ENCODE results near the gene SLC25A19. TPM values are rescaled to one million over a fixed set of nuclear protein-coding genes. Genes with fewer than 3 reads are reported as not detected.

Gene SLC25A19
- total RNA-seq, 1 experiment from 2014 or later = 29.8 TPM

- DNase-seq = no peak
- POLR2A ChIA-PET = no interaction called here
- Histone ChIP-seq H3K9me3 (no peaks in the 10 kb centered on the region), H3K4me3 (ENCODE audit: low read depth, low read length) (no peak overlapping the region), H3K36me3 (ENCODE audit: control insufficient read depth, insufficient read depth, low read length) (peaks cover 5% of the 10 kb centered on the region), H3K27me3 (replicated peaks; ENCODE audit: control insufficient read depth, insufficient read depth, low read length) (no peaks in the 10 kb centered on the region), H3K4me1 (no peaks in the 10 kb centered on the region)
- no peak overlapping the region for H3K4me3 Mint-ChIP-seq (ENCODE audit: unreplicated experiment)
- H3K27me3 Mint-ChIP-seq (ENCODE audit: insufficient read depth, unreplicated experiment) = no peaks in the 10 kb centered on the region
- no peak overlapping the region for H3K27ac Mint-ChIP-seq (ENCODE audit: unreplicated experiment)
- TF ChIP-seq CTCF (IDR thresholded peaks at IDR 0.05; ENCODE audit: insufficient read depth in 1 of 2, low read depth in 1 of 2, low read length in 1 of 2, severe bottlenecking in 1 of 2, unreplicated experiment in 1 of 2) = no peak
- H3K9me3 Mint-ChIP-seq (ENCODE audit: unreplicated experiment) = no peaks in the 10 kb centered on the region
- H3K4me1 Mint-ChIP-seq (ENCODE audit: low read depth, unreplicated experiment) = no peaks in the 10 kb centered on the region
- H3K36me3 Mint-ChIP-seq (ENCODE audit: insufficient read depth, unreplicated experiment) = peaks cover 79% of the 10 kb centered on the region
- intact Hi-C loops (cut with micrococcal nuclease; ENCODE audit: unreplicated experiment) = no loop called here
- CTCF ChIA-PET = interaction anchor here (0.6 kb wide), 1 partner anchor 11 kb away, joined by 3 read pairs; no protein-coding TSS in a partner anchor
- TSS peak; percentile 16 for BruUV-seq (replicated peaks)
These were observed 60.9 kb downstream of the SLC25A19 start for GRCh38 chr17:75228305-75228704.

DNA sequence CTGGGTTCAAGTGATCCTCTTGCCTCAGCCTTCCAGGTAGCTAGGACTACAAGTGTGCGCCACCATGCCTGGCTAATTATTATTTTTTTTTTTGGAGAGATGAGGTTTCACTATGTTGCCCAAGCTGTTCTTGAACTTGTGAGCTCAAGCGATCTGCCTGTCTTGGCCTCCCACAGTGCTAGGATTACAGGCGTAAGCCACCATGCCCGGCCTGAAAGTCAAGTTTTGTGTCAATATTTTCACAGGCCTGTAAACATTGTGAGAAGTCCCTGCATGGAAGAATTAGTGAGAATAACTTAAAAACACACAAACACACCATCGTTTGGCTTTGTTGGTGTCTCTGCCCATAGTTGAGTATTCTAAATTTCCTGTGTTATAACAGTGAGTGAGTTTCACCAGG lies 61.5 kb downstream of the SLC25A19 start:
- TF ChIP-seq CTCF (IDR thresholded peaks at IDR 0.05; ENCODE audit: insufficient read depth in 1 of 2, low read depth in 1 of 2, low read length in 1 of 2, severe bottlenecking in 1 of 2, unreplicated experiment in 1 of 2) = no peak
- CTCF ChIA-PET = interaction anchor here (0.6 kb wide), 1 partner anchor 12 kb away, joined by 3 read pairs; no protein-coding TSS in a partner anchor
- intact Hi-C loops (cut with micrococcal nuclease; ENCODE audit: unreplicated experiment) = no loop called here
- no TSS peak for BruUV-seq (replicated peaks)
- Mint-ChIP-seq H3K9me3 (ENCODE audit: unreplicated experiment) (no peaks in the 10 kb centered on the region), H3K4me3 (ENCODE audit: unreplicated experiment) (no peak overlapping the region), H3K4me1 (ENCODE audit: low read depth, unreplicated experiment) (no peaks in the 10 kb centered on the region), H3K27me3 (ENCODE audit: insufficient read depth, unreplicated experiment) (no peaks in the 10 kb centered on the region), H3K36me3 (ENCODE audit: insufficient read depth, unreplicated experiment) (peaks cover 80% of the 10 kb centered on the region), H3K27ac (ENCODE audit: unreplicated experiment) (no peak overlapping the region)
- POLR2A ChIA-PET = no interaction called here
- Histone ChIP-seq H3K36me3 (ENCODE audit: control insufficient read depth, insufficient read depth, low read length) (peaks cover 5% of the 10 kb centered on the region), H3K4me1 (no peaks in the 10 kb centered on the region), H3K4me3 (ENCODE audit: low read depth, low read length) (no peak overlapping the region), H3K9me3 (no peaks in the 10 kb centered on the region), H3K27me3 (replicated peaks; ENCODE audit: control insufficient read depth, insufficient read depth, low read length) (no peaks in the 10 kb centered on the region)
- no peak for DNase-seq

DNA sequence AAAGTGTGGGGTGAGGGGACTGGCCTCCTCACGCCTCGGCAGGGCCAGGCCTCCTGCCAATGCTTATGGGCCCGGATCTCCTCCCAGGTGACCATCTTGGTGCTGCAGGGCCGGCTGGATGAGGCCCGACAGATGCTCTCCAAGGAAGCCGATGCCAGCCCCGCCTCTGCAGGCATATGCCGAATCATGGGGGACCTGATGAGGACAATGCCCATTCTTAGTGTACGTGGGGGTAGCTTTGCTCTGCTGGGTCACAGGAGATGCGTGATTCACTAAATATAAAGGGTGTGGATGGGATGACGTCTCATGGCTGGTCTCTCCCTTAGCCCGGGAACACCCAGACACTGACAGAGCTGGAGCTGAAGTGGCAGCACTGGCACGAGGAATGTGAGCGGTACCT lies 64.2 kb downstream of the SLC25A19 start:
- no peaks in the 10 kb centered on the region for H3K27me3 Mint-ChIP-seq (ENCODE audit: insufficient read depth, unreplicated experiment)
- H3K27ac Mint-ChIP-seq (ENCODE audit: unreplicated experiment) = no peak overlapping the region
- POLR2A ChIA-PET = interaction anchor here (0.6 kb wide), 1 partner anchor 235 kb away, joined by 4 read pairs; no protein-coding TSS in a partner anchor
- no peak overlapping the region for H3K4me3 ChIP-seq (ENCODE audit: low read depth, low read length)
- no peaks in the 10 kb centered on the region for H3K4me1 Mint-ChIP-seq (ENCODE audit: low read depth, unreplicated experiment)
- H3K4me3 Mint-ChIP-seq (ENCODE audit: unreplicated experiment) = no peak overlapping the region
- H3K4me1 ChIP-seq = no peaks in the 10 kb centered on the region
- peaks cover 80% of the 10 kb centered on the region for H3K36me3 Mint-ChIP-seq (ENCODE audit: insufficient read depth, unreplicated experiment)
- no TSS peak for BruUV-seq (replicated peaks)
- H3K9me3 ChIP-seq = no peaks in the 10 kb centered on the region
- no peak for TF ChIP-seq CTCF (IDR thresholded peaks at IDR 0.05; ENCODE audit: insufficient read depth in 1 of 2, low read depth in 1 of 2, low read length in 1 of 2, severe bottlenecking in 1 of 2, unreplicated experiment in 1 of 2)
- H3K9me3 Mint-ChIP-seq (ENCODE audit: unreplicated experiment) = no peaks in the 10 kb centered on the region
- H3K27me3 ChIP-seq (replicated peaks; ENCODE audit: control insufficient read depth, insufficient read depth, low read length) = no peaks in the 10 kb centered on the region
- DNase-seq = no peak
- H3K36me3 ChIP-seq (ENCODE audit: control insufficient read depth, insufficient read depth, low read length) = peaks cover 2% of the 10 kb centered on the region; the same call in 1 of the 2 replicates
- CTCF ChIA-PET = no interaction called here
- intact Hi-C loops (cut with micrococcal nuclease; ENCODE audit: unreplicated experiment) = no loop called here

Other genes starting within 250 kb of the SLC25A19 start
- 316 and 326 TPM in 2 replicates for gene ATP5PD, start 242.5 kb downstream of the SLC25A19 start, total RNA-seq (2022)
- gene KCTD2, start 242.2 kb downstream of the SLC25A19 start, total RNA-seq (2022) = 27.9 and 28.8 TPM in 2 replicates
- 27.7 and 33.8 TPM in 2 replicates for gene SLC16A5, start 201.5 kb downstream of the SLC25A19 start, total RNA-seq (2022)
- gene ARMC7, start 179.5 kb downstream of the SLC25A19 start, total RNA-seq (2022) = 23.6 and 26.0 TPM in 2 replicates
- 59.3 and 68.4 TPM in 2 replicates for gene NT5C, start 157.7 kb downstream of the SLC25A19 start, total RNA-seq (2022)
- gene JPT1, start 134.9 kb downstream of the SLC25A19 start, total RNA-seq (2022) = 210 and 244 TPM in 2 replicates
- 675 and 693 TPM in 2 replicates for gene SUMO2, start 106.5 kb downstream of the SLC25A19 start, total RNA-seq (2022)
- gene NUP85, start 83.8 kb downstream of the SLC25A19 start, total RNA-seq (2022) = 119 and 142 TPM in 2 replicates
- gene GGA3, start 27.8 kb downstream of the SLC25A19 start, total RNA-seq (2022) = 90.2 and 94.4 TPM in 2 replicates
- 123 and 125 TPM in 2 replicates for gene MRPS7, start 27.6 kb downstream of the SLC25A19 start, total RNA-seq (2022)
- gene MIF4GD, start 18.2 kb downstream of the SLC25A19 start, total RNA-seq (2022) = 27.0 and 27.3 TPM in 2 replicates
- 113 and 115 TPM in 2 replicates for gene GRB2, start 116.2 kb upstream of the SLC25A19 start, total RNA-seq (2022)
- 109 and 115 TPM in 2 replicates for gene TMEM94, start 167.2 kb upstream of the SLC25A19 start, total RNA-seq (2022)
- gene CASKIN2, start 226.1 kb upstream of the SLC25A19 start, total RNA-seq (2022) = 41.8 and 48.9 TPM in 2 replicates
- gene TSEN54, start 227.1 kb upstream of the SLC25A19 start, total RNA-seq (2022) = 71.3 and 74.5 TPM in 2 replicates
- gene LLGL2, start 236.3 kb upstream of the SLC25A19 start, total RNA-seq (2022) = 165 and 179 TPM in 2 replicates